Activated CD8-positive, alpha-beta memory T cell treated with anti-CD3 and anti-CD28 coated beads for 1 hour (primary cell): ENCODE measurements around the gene CYSTM1.

ENCODE experiments used
- DNase-seq, 2 donors: peaks; one replicate each; pipeline ENCODE4 v3.0.0-alpha.2; 2020; ENCODE audit warnings: low read depth in 1 of 2; ENCODE audit errors: extremely low read depth in 1 of 2

The CYSTM1 gene

GRCh38 chr5:140252470-140253126 lies 77.6 kb downstream of the CYSTM1 start:
- DNase-seq, result no peak

DNA sequence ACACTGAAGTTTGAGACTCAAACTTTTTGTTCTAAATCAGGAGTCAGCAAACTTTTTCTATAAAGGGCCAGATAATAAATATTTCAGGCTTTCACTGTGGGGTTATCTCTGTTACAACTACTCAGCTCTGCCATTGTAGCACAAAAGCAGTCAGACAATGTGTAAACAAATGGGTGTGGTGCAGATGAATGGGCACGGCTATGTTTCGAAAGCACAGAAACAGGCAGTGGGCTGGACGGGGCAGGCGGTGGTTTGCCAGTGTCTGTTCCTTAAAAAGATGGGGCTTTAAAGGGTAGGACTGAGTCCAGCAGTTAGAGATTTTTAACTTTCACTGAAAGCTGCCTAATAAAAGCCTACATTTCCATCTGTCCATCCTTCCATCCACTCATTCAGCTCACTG lies 79.0 kb downstream of the CYSTM1 start:
- no peak for DNase-seq

DNA sequence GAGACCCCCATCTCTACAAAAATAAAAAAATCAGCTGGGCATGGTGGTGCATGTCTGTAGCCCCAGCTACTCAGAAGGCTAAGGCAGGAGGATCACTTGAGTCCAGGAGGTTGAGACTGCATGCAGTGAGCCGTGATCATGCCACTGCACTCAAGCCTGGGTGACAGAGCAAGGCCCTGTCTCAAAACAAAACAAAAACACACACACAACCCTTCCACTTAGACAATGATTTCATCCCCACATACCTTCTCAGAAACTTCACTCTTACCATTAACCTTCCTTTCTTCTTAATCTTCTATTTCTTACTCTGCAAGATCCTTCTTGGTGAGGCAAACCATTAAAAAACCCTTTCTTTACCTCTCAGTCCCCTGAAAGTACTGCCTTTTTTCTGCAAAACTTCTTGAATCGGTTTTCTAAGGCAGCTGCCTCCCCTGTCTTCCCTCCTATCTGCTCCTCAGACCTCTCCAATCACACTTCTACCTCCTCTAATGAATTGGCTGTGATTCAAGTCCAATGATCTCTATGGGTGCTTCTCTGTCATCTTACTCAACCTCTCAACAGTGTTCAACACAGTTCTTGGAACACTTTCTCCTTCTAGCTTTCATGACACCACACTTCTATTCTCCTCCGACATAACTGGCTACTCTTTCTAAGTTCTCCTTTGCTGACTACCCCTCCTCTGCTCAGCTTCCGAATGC lies 80.6 kb downstream of the CYSTM1 start:
- no peak for DNase-seq

GRCh38 chr5:140256726-140257125 lies 81.7 kb downstream of the CYSTM1 start:
- no peak for DNase-seq

DNA sequence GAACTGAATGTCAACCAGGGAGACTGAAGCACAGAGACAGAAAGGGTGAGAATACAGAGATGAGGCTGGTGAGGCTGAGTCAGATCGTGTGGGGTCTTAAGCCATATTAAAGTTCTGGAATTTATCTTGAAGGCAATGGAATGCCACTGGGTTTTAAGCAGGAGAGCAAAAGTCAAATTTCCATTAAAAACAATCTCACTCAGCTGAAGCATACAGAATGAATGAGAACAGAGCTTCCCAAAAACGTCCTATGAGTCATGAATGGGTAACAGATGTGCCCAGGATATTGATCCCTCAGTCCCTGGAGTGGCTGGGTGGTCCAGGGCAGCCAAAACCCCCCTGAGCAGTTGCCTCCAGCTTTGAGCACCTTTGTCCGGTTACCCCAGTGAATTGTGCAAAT lies 83.0 kb downstream of the CYSTM1 start:
- no peak for DNase-seq

GRCh38 chr5:140258873-140259272 lies 83.9 kb downstream of the CYSTM1 start:
- no peak for DNase-seq

- no peak for DNase-seq
Observed at GRCh38 chr5:140259500-140259899, 84.5 kb downstream of the CYSTM1 start.

- DNase-seq, result no peak
Observed at GRCh38 chr5:140260089-140260656, 85.2 kb downstream of the CYSTM1 start.

DNA sequence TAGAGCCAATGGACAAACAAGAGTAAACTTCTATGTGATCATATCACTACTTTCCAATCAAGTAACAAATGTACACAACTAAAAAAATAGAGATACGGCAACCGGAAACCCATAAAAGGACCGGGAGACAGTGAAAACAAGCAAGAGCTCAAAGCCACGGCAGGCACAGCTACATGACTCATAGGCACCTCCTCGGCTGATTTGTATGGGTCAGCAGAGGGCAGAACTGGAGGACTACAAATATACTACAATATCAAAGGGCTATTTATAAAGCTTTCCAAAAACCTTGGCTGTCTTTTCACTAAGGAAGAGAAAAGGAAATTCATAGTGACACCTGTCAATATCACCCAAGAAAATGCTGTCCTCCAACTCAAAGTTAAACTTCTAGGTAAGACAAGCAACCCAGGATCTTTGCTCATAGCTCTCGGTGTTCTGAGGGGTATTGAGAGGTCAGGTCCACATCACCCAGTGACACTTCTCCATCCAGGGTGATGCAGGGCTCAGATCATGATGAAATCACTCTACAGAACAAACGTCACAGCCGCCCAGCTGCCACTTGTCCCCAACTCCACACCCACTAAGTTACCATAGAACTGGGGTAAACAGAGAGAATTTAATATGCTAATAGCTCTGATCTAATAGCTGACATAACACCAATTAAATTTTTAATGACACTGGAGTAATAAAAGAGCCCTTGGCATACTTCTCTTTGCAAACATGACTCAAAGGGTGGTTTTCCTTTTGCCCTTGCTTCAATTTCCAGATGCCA lies 86.6 kb downstream of the CYSTM1 start:
- no peak for DNase-seq

DNA sequence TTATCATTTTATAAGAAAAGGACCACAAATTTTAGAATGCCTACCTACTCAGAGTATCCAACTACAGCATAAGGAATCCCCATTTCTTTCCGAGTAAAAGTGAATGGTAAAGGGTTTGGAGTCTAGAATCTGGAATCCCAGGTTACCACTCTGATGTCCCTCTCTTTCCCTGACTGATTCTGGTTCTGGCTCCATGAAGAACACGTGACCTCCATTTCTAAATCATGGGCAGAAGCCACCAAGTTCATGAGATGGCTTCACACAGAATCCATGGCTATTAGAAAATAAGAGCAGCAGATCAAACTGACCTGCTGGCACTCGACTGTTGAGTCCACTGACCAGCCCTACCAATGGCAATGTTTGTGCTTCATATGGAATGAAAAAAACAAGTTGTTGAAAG lies 87.2 kb downstream of the CYSTM1 start:
- no peak for DNase-seq

- DNase-seq, result no peak
Observed at GRCh38 chr5:140262839-140263238, 87.9 kb downstream of the CYSTM1 start.

- DNase-seq, result no peak
Observed at GRCh38 chr5:140265845-140266244, 90.9 kb downstream of the CYSTM1 start.

DNA sequence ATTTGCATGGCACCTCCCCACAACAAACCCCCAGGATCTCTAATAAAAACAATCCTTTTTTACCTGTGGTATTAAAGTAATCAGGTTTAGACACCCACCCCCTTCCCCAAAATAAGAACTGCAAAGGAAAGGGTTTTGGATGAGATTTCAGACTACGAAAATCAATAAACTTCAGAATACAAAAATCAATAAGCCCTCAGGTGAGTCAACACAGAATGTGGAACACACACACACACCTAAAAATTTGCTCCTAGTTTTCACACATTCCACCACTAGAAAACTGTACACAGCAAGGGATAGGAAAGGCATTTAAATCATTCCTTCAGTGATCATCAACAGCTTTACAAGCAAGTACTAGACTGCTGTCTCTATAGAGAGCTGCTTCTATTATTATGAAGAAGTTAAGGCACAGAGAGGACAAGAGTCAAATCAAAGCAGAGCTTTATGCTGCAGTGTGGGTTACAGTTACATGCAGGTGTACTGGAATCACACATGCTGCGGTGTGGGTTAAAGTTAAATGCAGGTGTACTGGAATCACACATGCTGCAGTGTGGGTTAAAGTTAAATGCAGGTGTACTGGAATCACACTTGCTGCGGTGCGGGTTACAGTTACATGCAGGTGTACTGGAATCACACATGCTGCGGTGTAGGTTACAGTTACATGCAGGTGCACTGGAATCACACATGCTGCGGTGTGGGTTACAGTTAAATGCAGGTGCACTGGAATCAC lies 91.6 kb downstream of the CYSTM1 start:
- no peak for DNase-seq

- DNase-seq, result no peak
Observed at GRCh38 chr5:140267201-140267540, 92.2 kb downstream of the CYSTM1 start.

- no peak for DNase-seq
Observed at GRCh38 chr5:140267559-140268018, 92.6 kb downstream of the CYSTM1 start.

DNA sequence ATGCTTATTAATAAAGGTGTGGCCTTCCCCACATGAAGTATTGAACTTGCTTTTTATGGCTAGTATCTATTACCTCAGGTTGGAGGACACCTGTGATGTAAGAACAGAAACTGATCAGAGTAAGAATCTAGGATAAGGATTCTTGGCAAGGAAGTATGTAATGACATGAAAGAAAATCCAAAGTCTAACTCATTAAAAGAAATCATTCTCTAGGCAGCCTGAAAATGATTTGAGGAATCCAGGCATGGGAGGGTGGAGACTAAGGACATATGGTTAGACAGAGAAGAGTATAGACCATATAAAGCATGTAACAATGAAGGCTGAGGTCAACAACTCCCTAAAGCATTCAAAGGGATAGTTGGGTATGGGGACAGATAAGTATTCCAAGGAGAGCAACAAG lies 95.0 kb downstream of the CYSTM1 start:
- DNase-seq, result no peak

- no peak for DNase-seq
Observed at GRCh38 chr5:140273401-140273877, 98.5 kb downstream of the CYSTM1 start.

GRCh38 chr5:140275837-140276236 lies 100.8 kb downstream of the CYSTM1 start:
- DNase-seq, result no peak

DNA sequence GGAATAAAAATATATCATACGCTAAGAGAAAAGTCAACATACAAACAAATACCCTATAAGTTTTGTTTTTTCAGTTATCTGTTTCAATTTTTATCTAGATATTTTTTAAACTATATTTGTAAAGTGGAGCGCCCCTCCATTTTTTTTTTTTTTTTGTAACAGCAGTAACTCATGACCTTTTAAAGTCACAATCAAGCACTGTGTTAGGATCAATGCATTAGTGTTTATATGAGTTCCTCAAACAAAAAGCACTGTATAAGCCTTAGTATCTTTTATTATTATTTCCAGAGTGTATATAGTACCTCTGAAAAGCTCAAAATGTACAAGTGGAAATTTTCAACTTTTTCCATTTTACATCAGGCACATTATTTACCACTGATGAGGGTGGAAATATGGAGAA lies 107.3 kb downstream of the CYSTM1 start:
- DNase-seq, result no peak

- no peak for DNase-seq
Observed at GRCh38 chr5:140284013-140284412, 109.0 kb downstream of the CYSTM1 start.

DNA sequence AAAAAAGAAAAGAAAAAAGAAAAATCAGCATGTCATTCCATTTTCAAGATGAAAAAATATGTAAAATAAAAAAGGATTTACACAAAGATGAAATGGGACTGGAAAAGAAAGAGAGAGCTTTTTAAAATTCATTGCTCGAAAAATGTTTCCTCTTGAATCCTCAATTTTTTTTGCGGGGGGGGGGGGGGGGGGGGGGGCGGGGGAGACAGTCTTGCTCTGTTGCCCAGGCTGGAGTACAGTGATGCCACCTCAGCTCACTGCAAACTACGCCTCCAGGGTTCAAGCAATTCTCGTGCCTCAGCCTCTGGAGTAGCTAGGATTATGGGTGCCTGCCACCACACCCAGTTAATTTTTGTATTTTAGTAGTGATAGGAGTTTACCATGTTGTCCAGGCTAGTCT lies 111.4 kb downstream of the CYSTM1 start:
- DNase-seq, result no peak
